Left forelimb (tissue), 1 donor: ENCODE results near the gene SLC26A5.
"Not testable (repeated sequence)": the region's sequence is repeated elsewhere in the genome, so short reads cannot be mapped to it uniquely, and the experiment has no call there.

Experiments used
- DNase-seq: peaks from one replicate; pipeline ENCODE4 v3.0.0-alpha.2; 2018; ENCODE audit warnings: low spot score

The SLC26A5 gene

GRCh38 chr7:103405789-103406613 lies 40.0 kb downstream of the SLC26A5 start:
- DNase-seq, result not testable (repeated sequence)

- not testable (repeated sequence) for DNase-seq
Measured at GRCh38 chr7:103399687-103400086, 46.3 kb downstream of the SLC26A5 start.

GRCh38 chr7:103398483-103399127 lies 47.4 kb downstream of the SLC26A5 start:
- no peak for DNase-seq

- no peak for DNase-seq
Measured at GRCh38 chr7:103396471-103396870, 49.5 kb downstream of the SLC26A5 start.

- DNase-seq, result no peak
Measured at GRCh38 chr7:103395071-103395470, 50.9 kb downstream of the SLC26A5 start.

- no peak for DNase-seq
Measured at GRCh38 chr7:103394566-103394965, 51.4 kb downstream of the SLC26A5 start.

GRCh38 chr7:103391976-103392375 lies 54.0 kb downstream of the SLC26A5 start:
- no peak for DNase-seq

- no peak for DNase-seq
Measured at GRCh38 chr7:103391150-103391549, 54.9 kb downstream of the SLC26A5 start.

- DNase-seq, result no peak
Measured at GRCh38 chr7:103389263-103389662, 56.7 kb downstream of the SLC26A5 start.

GRCh38 chr7:103388469-103389140 lies 57.4 kb downstream of the SLC26A5 start:
- DNase-seq, result no peak

- DNase-seq, result no peak
Measured at GRCh38 chr7:103387242-103387641, 58.8 kb downstream of the SLC26A5 start.

GRCh38 chr7:103382032-103382402 lies 64.0 kb downstream of the SLC26A5 start:
- no peak for DNase-seq

- DNase-seq, result no peak
Measured at GRCh38 chr7:103381280-103382031, 64.6 kb downstream of the SLC26A5 start.

- DNase-seq, result no peak
Measured at GRCh38 chr7:103380395-103381191, 65.4 kb downstream of the SLC26A5 start.

GRCh38 chr7:103379270-103379975 lies 66.6 kb downstream of the SLC26A5 start:
- DNase-seq, result no peak

- DNase-seq, result no peak
Measured at GRCh38 chr7:103373866-103374643, 72.0 kb downstream of the SLC26A5 start.

- DNase-seq, result no peak
Measured at GRCh38 chr7:103369432-103369831, 76.6 kb downstream of the SLC26A5 start.

GRCh38 chr7:103349805-103350204 lies 96.2 kb downstream of the SLC26A5 start:
- no peak for DNase-seq

GRCh38 chr7:103348959-103349358 lies 97.0 kb downstream of the SLC26A5 start:
- DNase-seq, result no peak

- no peak for DNase-seq
Measured at GRCh38 chr7:103348452-103348851, 97.6 kb downstream of the SLC26A5 start.
